Tracheal epithelial cell (primary cell): ENCODE results near the gene LIX1L. TPM values are rescaled to one million over a fixed set of nuclear protein-coding genes. Genes with fewer than 3 reads are reported as not detected.

Experiments used
- total RNA-seq: library from RNA; depleted of rRNA; stranded (reverse); fragments of >200 nt; gene quantifications from 2 replicates; pipeline ENCODE4 v1.2.1, GENCODE V29; 2014

Gene LIX1L
- 4.8 and 5.8 TPM in 2 replicates for total RNA-seq

GRCh38 chr1:145957443-145958319 is at the start of gene LIX1L:
Gene LIX1L, minus strand, starts transcription at chr1:145958017. Its CDS starts 90 bp downstream, at chr1:145957927.

GRCh38 chr1:145996433-145997015 is 38.7 kb upstream of the LIX1L start, which contains the start of gene TXNIP:
Gene TXNIP, minus strand, starts transcription at chr1:145996579. Its CDS starts 313 bp downstream, at chr1:145996266.

GRCh38 chr1:145964328-145965118 is 6.7 kb upstream of the LIX1L start, which contains the start of the genes ANKRD34A and POLR3GL:
Gene ANKRD34A, minus strand, starts transcription at chr1:145964575. Its CDS starts 2,816 bp downstream, at chr1:145961759.
Gene POLR3GL, plus strand, starts transcription at chr1:145964690. Its CDS starts 10,176 bp downstream, at chr1:145974866.

GRCh38 chr1:145927063-145927886 is 30.5 kb downstream of the LIX1L start, which contains the start of gene RBM8A:
Gene RBM8A, minus strand, starts transcription at chr1:145927484. Its CDS starts 58 bp downstream, at chr1:145927426.

GRCh38 chr1:145918144-145918991 is 39.4 kb downstream of the LIX1L start, which contains the start of gene PEX11B:
Gene PEX11B, minus strand, starts transcription at chr1:145918717. Its CDS starts 29 bp downstream, at chr1:145918688.

GRCh38 chr1:145885738-145886287 is 72.0 kb downstream of the LIX1L start, which contains the start of gene ANKRD35:
Gene ANKRD35, minus strand, starts transcription at chr1:145885866. Its CDS starts 108 bp downstream, at chr1:145885758.

Other genes with a start within 250 kb of the LIX1L start
- gene CD160, start 238.5 kb downstream of the LIX1L start, total RNA-seq: under 0.01 TPM in 1 of 2 replicates, not detected in the other
- 7.9 and 9.9 TPM in 2 replicates for gene RNF115, start 133.9 kb downstream of the LIX1L start, total RNA-seq
- 23.7 and 33.7 TPM in 2 replicates for gene POLR3C, start 133.8 kb downstream of the LIX1L start, total RNA-seq
- 2.7 and 3.2 TPM in 2 replicates for gene NUDT17, start 112.4 kb downstream of the LIX1L start, total RNA-seq
- 4.8 and 10.0 TPM in 2 replicates for gene PIAS3, start 98.9 kb downstream of the LIX1L start, total RNA-seq
- 0.24 and 2.6 TPM in 2 replicates for gene ANKRD35, start 72.2 kb downstream of the LIX1L start, total RNA-seq
- 0.24 and 0.64 TPM in 2 replicates for gene ITGA10, start 48.0 kb downstream of the LIX1L start, total RNA-seq
- gene PEX11B, start 39.3 kb downstream of the LIX1L start, total RNA-seq: 22.9 and 27.5 TPM in 2 replicates
- 84.2 and 170 TPM in 2 replicates for gene RBM8A, start 30.5 kb downstream of the LIX1L start, total RNA-seq
- 1.1 TPM in 1 of 2 replicates, not detected in the other for gene ANKRD34A, start 6.6 kb upstream of the LIX1L start, total RNA-seq
- gene POLR3GL, start 6.7 kb upstream of the LIX1L start, total RNA-seq: 5.1 and 6.3 TPM in 2 replicates
- gene TXNIP, start 38.6 kb upstream of the LIX1L start, total RNA-seq: 38.2 and 63.6 TPM in 2 replicates
- gene HJV, start 63.7 kb upstream of the LIX1L start, total RNA-seq: not detected in 2 replicates
- gene NBPF10, start 186.8 kb upstream of the LIX1L start, total RNA-seq: 1.3 and 1.9 TPM in 2 replicates